Measurements from ENCODE around the gene MEAF6.
"Not testable (repeated sequence)": the region's sequence is repeated elsewhere in the genome, so short reads cannot be mapped to it uniquely, and the experiment has no call there.

MEAF6 gene

DNA sequence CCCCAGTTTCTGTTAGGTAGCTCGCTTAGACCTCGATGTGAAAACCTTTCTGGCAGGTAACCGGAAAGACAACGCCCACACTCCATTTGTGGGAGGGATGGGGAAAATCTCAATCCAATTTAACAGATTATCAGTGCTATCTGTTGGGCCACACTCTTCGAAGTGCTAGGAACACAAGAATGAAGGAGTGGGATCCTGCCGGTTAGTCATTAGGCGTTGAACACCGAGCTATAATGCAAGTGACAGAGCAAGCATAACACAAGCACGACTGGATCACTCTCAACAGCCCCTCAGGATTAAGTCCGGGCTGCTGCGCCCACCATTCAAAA, 39.0 kb upstream of the MEAF6 start:
- TF ChIP-seq TAF1 (IDR thresholded peaks at IDR 0.05; ENCODE audit: borderline replicate concordance, low read depth, low read length), result no peak
- no peak for TF ChIP-seq POLR2A (IDR thresholded peaks at IDR 0.05; ENCODE audit: low read depth, low read length)
- TF ChIP-seq POLR2AphosphoS5 (IDR thresholded peaks at IDR 0.05; ENCODE audit: low read depth, low read length), result no peak
- DNase-seq (ENCODE audit: insufficient read length) (no peak), FAIRE-seq (no peak)

DNA sequence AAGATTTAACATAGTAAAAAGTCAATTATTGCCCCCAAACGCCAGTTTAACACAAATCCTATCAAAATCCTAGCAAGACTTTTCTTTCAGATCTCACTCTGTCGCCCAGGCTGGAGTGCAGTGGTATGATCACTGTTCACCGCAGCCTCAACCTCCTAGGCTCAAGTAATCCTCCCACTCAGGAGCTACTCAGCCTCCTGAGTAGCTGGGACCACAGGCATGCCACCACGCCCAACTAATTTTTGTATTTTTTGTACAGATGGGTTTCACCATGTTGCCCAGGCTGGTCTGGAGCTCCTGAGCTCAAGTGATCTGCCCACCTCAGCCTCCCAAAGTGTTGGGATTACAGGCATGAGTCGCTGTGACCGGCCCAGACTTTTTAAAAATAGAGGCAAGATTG, 34.8 kb upstream of the MEAF6 start:
- DNase-seq (ENCODE audit: insufficient read length) (no peak), FAIRE-seq (peak; percentile 48)
- TF ChIP-seq POLR2A (IDR thresholded peaks at IDR 0.05; ENCODE audit: low read depth, low read length) (no peak), TAF1 (IDR thresholded peaks at IDR 0.05; ENCODE audit: borderline replicate concordance, low read depth, low read length) (no peak), POLR2AphosphoS5 (IDR thresholded peaks at IDR 0.05; ENCODE audit: low read depth, low read length) (no peak)

- TF ChIP-seq POLR2A (IDR thresholded peaks at IDR 0.05; ENCODE audit: low read depth, low read length) (no peak), TAF1 (IDR thresholded peaks at IDR 0.05; ENCODE audit: borderline replicate concordance, low read depth, low read length) (no peak), POLR2AphosphoS5 (IDR thresholded peaks at IDR 0.05; ENCODE audit: low read depth, low read length) (no peak)
- DNase-seq (ENCODE audit: insufficient read length) (no peak), FAIRE-seq (no peak)
These were observed 30.5 kb upstream of the MEAF6 start for GRCh38 chr1:37545019-37545418.

DNA sequence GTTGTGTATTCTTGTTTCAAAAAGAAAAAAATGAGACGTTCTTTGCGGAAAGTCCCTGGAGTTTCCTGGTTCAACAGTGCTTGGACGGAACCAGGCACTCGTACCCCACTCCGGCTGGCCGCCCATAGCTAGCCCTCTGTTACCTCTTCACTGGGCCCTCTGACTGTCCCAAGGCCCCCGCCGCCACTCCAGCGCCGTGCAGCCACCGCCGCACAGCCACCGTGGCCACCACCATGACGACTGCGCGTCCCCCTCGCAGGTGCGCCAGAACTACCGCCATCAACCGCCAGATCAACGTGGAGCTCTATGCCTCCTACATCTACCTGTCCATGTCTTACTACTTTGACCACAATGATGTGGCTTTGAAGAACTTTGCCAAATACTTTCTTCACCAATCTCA, 30.0 kb upstream of the MEAF6 start:
- TF ChIP-seq POLR2A (IDR thresholded peaks at IDR 0.05; ENCODE audit: low read depth, low read length) (no peak), POLR2AphosphoS5 (IDR thresholded peaks at IDR 0.05; ENCODE audit: low read depth, low read length) (peak; percentile 38; the same call in 1 of the 2 replicates)
- FAIRE-seq, result no peak
- no peak for DNase-seq (ENCODE audit: insufficient read length)

GRCh38 chr1:37540036-37540785, 25.6 kb upstream of the MEAF6 start:
- DNase-seq (ENCODE audit: insufficient read length) (no peak), FAIRE-seq (no peak)
- TF ChIP-seq POLR2A (IDR thresholded peaks at IDR 0.05; ENCODE audit: low read depth, low read length) (no peak), TAF1 (IDR thresholded peaks at IDR 0.05; ENCODE audit: borderline replicate concordance, low read depth, low read length) (no peak), POLR2AphosphoS5 (IDR thresholded peaks at IDR 0.05; ENCODE audit: low read depth, low read length) (no peak)

DNA sequence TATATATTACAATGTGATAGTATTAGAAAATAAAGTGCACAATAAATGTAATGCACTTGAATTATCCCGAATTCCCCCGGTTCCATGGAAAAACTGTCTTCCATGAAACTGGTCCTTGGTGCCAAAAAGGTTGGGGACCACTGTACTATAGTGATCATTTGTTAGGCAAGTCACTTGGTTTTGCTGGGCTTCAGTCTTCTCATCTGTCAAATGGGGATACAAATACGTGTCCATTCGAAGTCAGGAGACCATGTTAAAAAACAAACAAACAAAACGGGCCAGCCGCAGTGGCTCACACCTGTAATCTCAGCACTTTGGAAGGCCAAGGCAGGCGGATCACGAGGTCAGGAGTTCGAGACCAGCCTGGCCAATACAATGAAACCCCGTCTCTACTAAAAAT, 24.6 kb upstream of the MEAF6 start:
- FAIRE-seq; DNase-seq (ENCODE audit: insufficient read length): not testable (repeated sequence)

GRCh38 chr1:37537378-37537777, 22.8 kb upstream of the MEAF6 start:
- DNase-seq (ENCODE audit: insufficient read length), result no peak
- no peak for TF ChIP-seq TAF1 (IDR thresholded peaks at IDR 0.05; ENCODE audit: borderline replicate concordance, low read depth, low read length)
- TF ChIP-seq POLR2AphosphoS5 (IDR thresholded peaks at IDR 0.05; ENCODE audit: low read depth, low read length), result no peak
- no peak for TF ChIP-seq POLR2A (IDR thresholded peaks at IDR 0.05; ENCODE audit: low read depth, low read length)
- no peak for FAIRE-seq

DNA sequence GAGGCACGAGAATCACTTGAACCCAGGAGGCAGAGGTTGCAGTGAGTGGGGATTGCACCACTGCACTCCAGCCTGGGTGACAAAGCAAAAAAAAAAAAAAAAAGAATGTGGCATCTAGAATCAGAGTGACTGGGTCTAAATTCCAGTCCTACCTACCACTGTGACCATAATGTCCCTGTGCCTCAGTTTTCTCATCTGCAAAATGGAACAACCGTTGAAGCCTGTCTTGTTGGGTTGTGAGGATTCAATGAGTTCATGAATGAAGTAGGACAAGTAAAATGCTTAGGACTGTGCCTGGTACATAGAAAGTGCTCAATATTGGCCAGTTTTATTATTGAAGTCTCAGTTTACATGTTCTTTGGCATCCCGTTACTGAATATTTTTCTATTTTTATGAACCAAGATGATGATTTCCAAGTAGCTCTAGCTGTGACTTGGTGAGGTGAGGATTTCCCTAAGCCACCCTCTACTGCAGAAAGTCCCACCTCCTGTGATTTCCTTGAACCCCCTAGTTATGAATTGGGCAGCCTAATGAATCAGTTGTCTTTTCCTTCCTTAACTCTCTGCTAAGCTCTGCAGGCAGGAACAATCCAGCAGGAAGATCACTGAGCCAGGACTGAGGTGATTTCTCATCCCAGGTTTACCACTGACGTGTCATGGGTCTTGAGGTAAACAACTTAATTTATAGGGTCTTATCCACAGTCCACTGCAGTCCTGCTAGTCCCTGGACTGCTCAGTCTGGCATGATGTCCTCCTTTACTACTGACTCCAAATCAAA, 18.9 kb upstream of the MEAF6 start:
- DNase-seq (ENCODE audit: insufficient read length) (no peak), FAIRE-seq (no peak)
- TF ChIP-seq POLR2AphosphoS5 (IDR thresholded peaks at IDR 0.05; ENCODE audit: low read depth, low read length), result no peak

DNA sequence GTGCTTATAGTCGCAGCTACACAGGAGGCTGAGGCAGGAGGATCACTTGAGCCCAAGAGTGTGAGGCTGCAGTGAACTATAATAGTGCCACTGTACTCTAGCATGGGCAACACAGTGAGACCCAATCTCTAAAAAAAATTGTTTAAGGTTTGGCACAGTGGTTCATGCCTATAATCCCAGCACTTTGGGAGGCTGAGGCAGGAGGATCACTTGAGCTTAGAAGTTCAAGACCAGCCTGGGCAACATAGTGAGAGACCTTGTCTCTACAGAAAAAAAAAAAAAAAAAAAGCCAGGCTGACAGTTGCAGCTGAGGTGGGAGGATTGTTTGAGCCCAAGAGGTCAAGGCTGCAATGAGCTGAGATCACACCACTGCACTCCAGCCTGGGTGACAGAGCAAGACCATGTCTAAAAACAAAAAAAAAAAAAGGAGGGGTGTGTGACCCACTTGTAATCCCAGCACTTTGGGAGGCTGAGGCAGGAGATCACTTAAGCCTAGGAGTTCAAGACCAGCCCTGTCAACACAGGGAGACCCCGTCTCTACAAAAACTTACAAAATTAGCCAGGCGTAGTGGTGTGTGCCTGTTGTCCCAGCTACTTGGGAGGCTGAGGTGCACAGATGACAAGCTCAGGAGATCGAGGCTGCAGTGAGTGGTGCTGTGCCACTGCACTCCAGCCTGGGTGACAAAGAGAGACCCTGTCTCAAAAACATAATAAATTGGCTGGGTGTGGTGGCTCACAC, 18.0 kb upstream of the MEAF6 start:
- not testable (repeated sequence) for DNase-seq (ENCODE audit: insufficient read length); FAIRE-seq

DNA sequence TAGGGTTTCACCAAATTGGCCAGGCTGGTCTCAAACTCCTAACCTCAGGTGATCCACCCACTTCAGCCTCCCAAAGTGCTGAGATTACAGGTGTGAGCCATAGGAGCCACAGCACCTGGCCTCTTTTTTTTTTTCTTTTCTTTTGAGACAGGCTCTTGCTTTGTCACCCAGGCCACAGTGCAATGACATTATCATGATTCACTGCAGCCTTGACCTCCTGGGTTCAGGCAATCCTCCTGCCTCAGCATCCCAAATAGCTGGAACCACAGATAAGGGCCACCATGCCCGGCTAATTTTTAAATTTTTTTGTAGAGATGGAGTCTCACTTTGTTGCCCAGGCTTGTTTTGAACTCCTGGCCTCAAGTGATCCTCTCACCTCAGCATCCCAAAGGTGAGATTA, 15.3 kb upstream of the MEAF6 start:
- not testable (repeated sequence) for FAIRE-seq; DNase-seq (ENCODE audit: insufficient read length)

- TF ChIP-seq POLR2AphosphoS5 (IDR thresholded peaks at IDR 0.05; ENCODE audit: low read depth, low read length) (no peak), TAF1 (IDR thresholded peaks at IDR 0.05; ENCODE audit: borderline replicate concordance, low read depth, low read length) (no peak), POLR2A (IDR thresholded peaks at IDR 0.05; ENCODE audit: low read depth, low read length) (no peak)
- FAIRE-seq (no peak), DNase-seq (ENCODE audit: insufficient read length) (no peak)
These were observed 5.0 kb upstream of the MEAF6 start for GRCh38 chr1:37519613-37520012.

GRCh38 chr1:37518929-37519328, 4.4 kb upstream of the MEAF6 start:
- not testable (repeated sequence) for DNase-seq (ENCODE audit: insufficient read length); FAIRE-seq

- FAIRE-seq; DNase-seq (ENCODE audit: insufficient read length): not testable (repeated sequence)
These were observed 3.7 kb upstream of the MEAF6 start for GRCh38 chr1:37518241-37518640.

All from GM12892 (cell line).